Measurements from ENCODE around the gene DUSP23. TPM values are rescaled to one million over a fixed set of nuclear protein-coding genes. Genes with fewer than 3 reads are reported as not detected.
A peak's percentile ranks its signal among the peaks of the same experiment; 100 is the strongest.

Gene DUSP23
- total and polyA plus RNA-seq, 4 experiments from 2014 or later, result 14.5 to 73.8 (median 30.3) TPM

GRCh38 chr1:159827549-159827948, 46.8 kb downstream of the DUSP23 start:
- H3K4me3 Mint-ChIP-seq, result peak overlapping the region in 6 of 8 donors; percentile 54 to 74 (median 66)
- no peaks in the 10 kb centered on the region for H3K36me3 Mint-ChIP-seq
- peak in 4 of 5 donors; percentile 39 to 52 (median 46) for DNase-seq
- Histone ChIP-seq H3K4me1 (ENCODE audit: insufficient read depth, low read length) (peaks cover 42% of the 10 kb centered on the region), H3K27me3 (ENCODE audit: insufficient read depth, low read length) (no peaks in the 10 kb centered on the region), H3K36me3 (ENCODE audit: insufficient read depth, low read length) (no peaks in the 10 kb centered on the region), H3K4me3 (ENCODE audit: low read length in 2 of 2) (peak overlapping the region in 1 of 2 donors; percentile 13), H3K27ac (ENCODE audit: low read depth, low read length) (no peak overlapping the region), H3K9me3 (ENCODE audit: control insufficient read depth in 1 of 2, low read length in 2 of 2) (no peaks in the 10 kb centered on the region)
- ChIA-PET CTCF (ENCODE audit: partially characterized antibody) (interaction anchor here (1.3 to 1.7 kb wide), 3 partner anchors 24 to 28 kb away, joined by 3 to 7 read pairs (median 5); no protein-coding TSS in a partner anchor), POLR2A (ENCODE audit: partially characterized antibody) (interaction anchor here (0.6 to 3.4 kb wide), 10 partner anchors 26 to 97 kb away, joined by 3 to 25 read pairs (median 4); partner anchors contain the start of gene TAGLN2)
- peaks cover 0 to 42% (median 19%) of the 10 kb centered on the region in 8 donors for H3K9me3 Mint-ChIP-seq
- H3K27ac Mint-ChIP-seq, result peak overlapping the region in 5 of 7 donors; percentile 12 to 68 (median 54)
- peaks cover 35 to 56% (median 46%) of the 10 kb centered on the region in 4 donors for H3K4me1 Mint-ChIP-seq
- intact Hi-C loops (cut with micrococcal nuclease), result no loop called here
- H3K27me3 Mint-ChIP-seq, result no peaks in the 10 kb centered on the region

- Histone ChIP-seq H3K9me3 (ENCODE audit: control insufficient read depth in 1 of 2, low read length in 2 of 2) (no peaks in the 10 kb centered on the region), H3K27ac (ENCODE audit: low read depth, low read length) (no peak overlapping the region), H3K36me3 (ENCODE audit: insufficient read depth, low read length) (no peaks in the 10 kb centered on the region), H3K4me1 (ENCODE audit: insufficient read depth, low read length) (peaks cover 42% of the 10 kb centered on the region), H3K4me3 (ENCODE audit: low read length in 2 of 2) (no peak overlapping the region), H3K27me3 (ENCODE audit: insufficient read depth, low read length) (no peaks in the 10 kb centered on the region)
- peaks cover 0 to 42% (median 19%) of the 10 kb centered on the region in 8 donors for H3K9me3 Mint-ChIP-seq
- intact Hi-C loops (cut with micrococcal nuclease), result no loop called here
- peak overlapping the region in 3 of 7 donors; percentile 31 to 35 (median 31) for H3K27ac Mint-ChIP-seq
- POLR2A ChIA-PET (ENCODE audit: partially characterized antibody), result interaction anchor here (0.7 to 3.4 kb wide), 4 partner anchors 26 to 96 kb away, joined by 3 to 25 read pairs (median 14); partner anchors contain the start of gene TAGLN2
- H3K4me3 Mint-ChIP-seq, result peak overlapping the region in 3 of 8 donors; percentile 34 to 74 (median 64)
- no peaks in the 10 kb centered on the region for H3K27me3 Mint-ChIP-seq
- DNase-seq, result no peak
- CTCF ChIA-PET (ENCODE audit: partially characterized antibody), result interaction anchor here (1.3 kb wide), 1 partner anchor 25 kb away, joined by 3 read pairs; no protein-coding TSS in a partner anchor
- peaks cover 35 to 56% (median 46%) of the 10 kb centered on the region in 4 donors for H3K4me1 Mint-ChIP-seq
- H3K36me3 Mint-ChIP-seq, result no peaks in the 10 kb centered on the region
Measured at GRCh38 chr1:159828176-159828575, 47.4 kb downstream of the DUSP23 start.

GRCh38 chr1:159828581-159829272, 48.0 kb downstream of the DUSP23 start:
- H3K27ac Mint-ChIP-seq, result no peak overlapping the region
- Histone ChIP-seq H3K36me3 (ENCODE audit: insufficient read depth, low read length) (no peaks in the 10 kb centered on the region), H3K9me3 (ENCODE audit: control insufficient read depth in 1 of 2, low read length in 2 of 2) (no peaks in the 10 kb centered on the region), H3K27me3 (ENCODE audit: insufficient read depth, low read length) (no peaks in the 10 kb centered on the region), H3K4me1 (ENCODE audit: insufficient read depth, low read length) (peaks cover 42% of the 10 kb centered on the region), H3K4me3 (ENCODE audit: low read length in 2 of 2) (no peak overlapping the region), H3K27ac (ENCODE audit: low read depth, low read length) (no peak overlapping the region)
- intact Hi-C loops (cut with micrococcal nuclease), result no loop called here
- H3K36me3 Mint-ChIP-seq, result no peaks in the 10 kb centered on the region
- CTCF ChIA-PET (ENCODE audit: partially characterized antibody), result interaction anchor here (1.3 kb wide), 1 partner anchor 26 kb away, joined by 3 read pairs; no protein-coding TSS in a partner anchor
- peak overlapping the region in 3 of 8 donors; percentile 25 to 39 (median 26) for H3K4me3 Mint-ChIP-seq
- POLR2A ChIA-PET (ENCODE audit: partially characterized antibody), result interaction anchor here (3.4 kb wide), 1 partner anchor 25 kb away, joined by 22 read pairs; no protein-coding TSS in a partner anchor
- no peak for DNase-seq
- peaks cover 35 to 56% (median 46%) of the 10 kb centered on the region in 4 donors for H3K4me1 Mint-ChIP-seq
- peaks cover 0 to 42% (median 19%) of the 10 kb centered on the region in 8 donors for H3K9me3 Mint-ChIP-seq
- H3K27me3 Mint-ChIP-seq, result no peaks in the 10 kb centered on the region

- H3K36me3 ChIP-seq (ENCODE audit: insufficient read depth, low read length), result no peaks in the 10 kb centered on the region
- H3K27me3 ChIP-seq (ENCODE audit: insufficient read depth, low read length), result no peaks in the 10 kb centered on the region
- ChIA-PET CTCF (ENCODE audit: partially characterized antibody) (interaction anchor here (0.9 kb wide), 1 partner anchor 30 kb away, joined by 3 read pairs; no protein-coding TSS in a partner anchor), POLR2A (ENCODE audit: partially characterized antibody) (no interaction called here)
- peak overlapping the region in 4 of 8 donors; percentile 26 to 64 (median 39) for H3K4me3 Mint-ChIP-seq
- H3K27ac ChIP-seq (ENCODE audit: low read depth, low read length), result no peak overlapping the region
- H3K4me1 ChIP-seq (ENCODE audit: insufficient read depth, low read length), result peaks cover 42% of the 10 kb centered on the region
- H3K4me3 ChIP-seq (ENCODE audit: low read length in 2 of 2), result no peak overlapping the region
- no peaks in the 10 kb centered on the region for H3K9me3 ChIP-seq (ENCODE audit: control insufficient read depth in 1 of 2, low read length in 2 of 2)
- intact Hi-C loops (cut with micrococcal nuclease), result no loop called here
- peaks cover 34 to 53% (median 45%) of the 10 kb centered on the region in 4 donors for H3K4me1 Mint-ChIP-seq
- no peak for DNase-seq
- peak overlapping the region in 2 of 7 donors; percentile 36 to 44 for H3K27ac Mint-ChIP-seq
- H3K27me3 Mint-ChIP-seq, result no peaks in the 10 kb centered on the region
- H3K36me3 Mint-ChIP-seq, result no peaks in the 10 kb centered on the region
- H3K9me3 Mint-ChIP-seq, result peaks cover 0 to 42% (median 19%) of the 10 kb centered on the region in 8 donors
Measured at GRCh38 chr1:159829273-159829634, 48.5 kb downstream of the DUSP23 start.

- ChIA-PET POLR2A (ENCODE audit: partially characterized antibody) (no interaction called here), CTCF (ENCODE audit: partially characterized antibody) (interaction anchor here (0.6 to 0.9 kb wide), 3 partner anchors 31 to 176 kb away, joined by 3 read pairs; no protein-coding TSS in a partner anchor)
- no peaks in the 10 kb centered on the region for H3K36me3 ChIP-seq (ENCODE audit: insufficient read depth, low read length)
- no peak overlapping the region for H3K4me3 ChIP-seq (ENCODE audit: low read length in 2 of 2)
- H3K4me1 ChIP-seq (ENCODE audit: insufficient read depth, low read length), result peaks cover 39% of the 10 kb centered on the region
- H3K27ac Mint-ChIP-seq, result peak overlapping the region in 1 of 7 donors; percentile 43
- H3K27me3 ChIP-seq (ENCODE audit: insufficient read depth, low read length), result no peaks in the 10 kb centered on the region
- no peaks in the 10 kb centered on the region for H3K27me3 Mint-ChIP-seq
- H3K9me3 ChIP-seq (ENCODE audit: control insufficient read depth in 1 of 2, low read length in 2 of 2), result no peaks in the 10 kb centered on the region
- no peak for DNase-seq
- peaks cover 0 to 42% (median 19%) of the 10 kb centered on the region in 8 donors for H3K9me3 Mint-ChIP-seq
- no peaks in the 10 kb centered on the region for H3K36me3 Mint-ChIP-seq
- H3K4me3 Mint-ChIP-seq, result peak overlapping the region in 1 of 8 donors; percentile 3
- intact Hi-C loops (cut with micrococcal nuclease), result no loop called here
- peaks cover 34 to 46% (median 40%) of the 10 kb centered on the region in 4 donors for H3K4me1 Mint-ChIP-seq
- no peak overlapping the region for H3K27ac ChIP-seq (ENCODE audit: low read depth, low read length)
Measured at GRCh38 chr1:159829822-159830465, 49.2 kb downstream of the DUSP23 start.

- intact Hi-C loops (cut with micrococcal nuclease), result no loop called here
- Histone ChIP-seq H3K27me3 (ENCODE audit: insufficient read depth, low read length) (no peaks in the 10 kb centered on the region), H3K4me3 (ENCODE audit: low read length in 2 of 2) (no peak overlapping the region), H3K4me1 (ENCODE audit: insufficient read depth, low read length) (peaks cover 31% of the 10 kb centered on the region), H3K27ac (ENCODE audit: low read depth, low read length) (no peak overlapping the region), H3K9me3 (ENCODE audit: control insufficient read depth in 1 of 2, low read length in 2 of 2) (no peaks in the 10 kb centered on the region), H3K36me3 (ENCODE audit: insufficient read depth, low read length) (no peaks in the 10 kb centered on the region)
- ChIA-PET POLR2A (ENCODE audit: partially characterized antibody) (no interaction called here), CTCF (ENCODE audit: partially characterized antibody) (no interaction called here)
- Mint-ChIP-seq H3K9me3 (peaks cover 0 to 42% (median 19%) of the 10 kb centered on the region in 8 donors), H3K36me3 (no peaks in the 10 kb centered on the region), H3K4me1 (peaks cover 28 to 39% (median 33%) of the 10 kb centered on the region in 4 donors), H3K27ac (peak overlapping the region in 1 of 7 donors; percentile 43), H3K27me3 (no peaks in the 10 kb centered on the region), H3K4me3 (no peak overlapping the region)
- DNase-seq, result no peak
Measured at GRCh38 chr1:159830722-159831121, 50.0 kb downstream of the DUSP23 start.

Data from CD4-positive, alpha-beta memory T cell (primary cell).